NCI-H345 (cell line): Measurements from ENCODE around the gene CFAP54.
A peak's percentile ranks its signal among the peaks of the same experiment; 100 is the strongest.

Source experiments
- DNase-seq: peaks from one replicate; lab custom pipeline; 2025; lab: John Stamatoyannopoulos, UW

Gene CFAP54

GRCh38 chr12:96889273-96889933, 400.0 kb downstream of the CFAP54 start:
- DNase-seq = no peak

DNA sequence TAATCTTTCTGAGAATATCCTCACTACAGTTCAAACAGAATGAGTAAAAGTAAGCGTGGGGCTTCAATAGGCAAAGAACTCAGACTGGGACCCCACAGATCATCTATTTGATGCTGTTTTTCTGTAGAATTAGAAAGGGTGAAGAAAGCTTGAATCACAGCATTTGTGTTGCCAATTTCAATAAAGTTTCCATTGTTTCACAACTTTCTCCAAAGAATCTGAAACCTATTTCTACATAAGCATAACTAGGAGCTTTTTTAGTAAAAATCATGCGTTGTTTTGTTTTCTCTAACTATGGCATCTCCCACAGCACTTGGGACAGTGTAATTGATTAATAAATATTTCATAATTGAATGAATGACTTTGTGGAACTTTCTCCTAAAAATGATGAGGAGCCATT, 401.0 kb downstream of the CFAP54 start:
- no peak for DNase-seq

- DNase-seq = no peak
Measured at GRCh38 chr12:96892104-96892503, 402.7 kb downstream of the CFAP54 start.

GRCh38 chr12:96897421-96897820, 408.0 kb downstream of the CFAP54 start:
- DNase-seq = no peak

GRCh38 chr12:96901175-96901574, 411.8 kb downstream of the CFAP54 start:
- DNase-seq = no peak

DNA sequence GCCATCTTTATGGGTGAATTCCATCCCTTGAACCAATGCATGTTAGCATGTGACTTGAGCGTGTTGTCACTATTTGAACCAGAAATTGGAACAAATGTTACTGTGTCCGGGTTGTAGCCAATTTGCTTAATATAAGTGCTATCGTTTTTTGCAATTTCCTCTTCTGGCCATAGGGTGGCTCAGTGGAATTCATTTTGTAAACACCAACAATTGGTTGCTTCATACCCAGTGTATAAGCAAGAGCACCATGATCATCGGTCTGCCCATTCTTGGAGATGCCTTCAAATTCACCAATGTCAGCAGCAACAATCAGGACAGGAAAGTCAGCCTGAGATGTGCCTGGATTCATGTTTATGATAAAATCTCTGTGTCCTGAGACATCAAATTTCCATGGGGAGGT, 412.7 kb downstream of the CFAP54 start:
- no peak for DNase-seq

DNA sequence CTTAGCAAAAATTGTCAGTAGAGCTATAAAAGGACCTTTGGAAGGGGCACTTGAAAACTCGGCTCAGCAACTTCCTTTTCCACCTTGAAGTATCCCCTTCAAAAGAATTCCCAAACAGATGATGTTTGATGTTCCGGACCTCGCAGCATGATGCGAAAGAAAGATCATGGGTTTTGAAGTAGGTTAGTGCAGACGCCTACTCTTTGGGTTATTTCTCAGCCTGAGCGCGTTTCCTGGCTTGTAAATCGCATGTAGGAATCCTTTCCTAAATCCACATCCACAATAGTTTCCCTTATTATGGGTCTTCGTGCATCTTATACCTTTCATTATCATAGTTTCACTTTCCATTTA, 417.1 kb downstream of the CFAP54 start:
- peak; percentile 6 for DNase-seq

- peak; percentile 81 for DNase-seq
Measured at GRCh38 chr12:96906849-96907670, 417.7 kb downstream of the CFAP54 start, which contains the start of gene NEDD1. NEDD1 (plus strand) TSS chr12:96907257; CDS start chr12:96909760, 2,503 bp downstream.

DNA sequence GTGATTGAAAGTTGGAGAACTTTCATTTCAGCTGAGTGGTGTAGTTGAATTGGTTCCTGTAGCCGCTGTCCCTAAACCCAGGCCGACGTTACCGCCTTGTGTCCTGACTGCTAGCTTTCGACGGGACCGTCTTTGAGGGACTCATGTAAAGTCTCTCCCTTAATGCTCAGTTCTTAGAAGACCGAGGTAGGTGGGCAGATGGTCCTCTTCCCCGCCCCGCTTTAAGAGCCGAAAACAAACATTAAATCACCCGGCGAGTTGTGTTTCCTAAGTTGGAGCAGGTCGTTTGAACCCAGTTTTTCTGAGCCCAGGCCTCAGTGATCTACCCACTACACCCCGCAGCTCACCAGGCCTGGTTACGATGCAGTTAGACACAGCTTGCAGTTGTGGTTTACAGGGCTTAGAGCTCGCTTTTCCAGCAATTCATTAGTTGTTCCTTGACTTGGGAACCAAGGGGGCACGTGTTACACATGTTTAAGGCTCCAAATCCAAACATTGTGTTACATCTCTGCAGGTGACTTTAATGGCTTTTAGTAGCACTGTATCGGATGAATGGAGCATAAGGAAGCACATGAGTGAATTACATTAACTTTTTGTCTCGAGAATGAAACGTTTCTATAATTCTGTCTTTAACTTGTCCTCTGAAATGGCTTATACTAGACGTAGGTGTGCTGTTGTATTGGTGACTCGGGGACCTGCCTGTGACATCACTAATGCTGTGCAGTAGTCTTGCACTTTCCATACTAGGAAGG, 418.5 kb downstream of the CFAP54 start:
- peak; percentile 11 for DNase-seq

GRCh38 chr12:96908423-96908675, 419.0 kb downstream of the CFAP54 start:
- no peak for DNase-seq

GRCh38 chr12:96912261-96912660, 422.9 kb downstream of the CFAP54 start:
- no peak for DNase-seq

GRCh38 chr12:96912943-96913342, 423.6 kb downstream of the CFAP54 start:
- no peak for DNase-seq

DNA sequence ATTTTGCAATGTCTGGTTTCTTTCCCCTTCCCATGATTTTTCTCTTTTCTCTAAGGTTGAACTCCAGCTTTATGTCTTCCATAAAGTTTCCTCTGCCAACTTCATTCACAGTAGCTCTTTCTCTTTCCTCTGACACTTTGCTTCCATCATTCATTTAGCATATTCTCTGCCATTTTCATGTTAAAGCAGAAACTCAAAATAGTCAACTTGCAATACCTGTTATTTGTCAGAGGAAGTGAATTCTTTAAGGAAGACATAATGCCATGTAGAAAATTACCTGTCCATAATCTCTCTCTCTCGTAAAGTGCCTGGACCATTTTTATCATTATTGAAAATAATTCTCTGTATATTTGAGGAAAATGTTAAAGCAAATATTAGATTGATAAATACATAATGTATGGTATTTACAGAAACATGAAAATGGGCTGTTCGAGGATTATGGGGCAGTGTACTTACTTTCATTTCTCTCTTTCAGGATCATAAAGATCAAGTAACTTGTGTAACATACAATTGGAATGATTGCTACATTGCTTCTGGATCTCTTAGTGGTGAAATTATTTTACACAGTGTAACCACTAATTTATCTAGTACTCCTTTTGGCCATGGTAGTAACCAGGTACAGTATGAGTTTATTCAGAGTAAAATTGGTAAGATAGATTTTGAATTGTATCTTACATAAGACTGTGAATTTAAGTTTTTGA, 430.3 kb downstream of the CFAP54 start:
- no peak for DNase-seq
